ENCODE measurements around the gene SLC6A3. TPM values are rescaled to one million over a fixed set of nuclear protein-coding genes. Genes with fewer than 3 reads are reported as not detected.

The SLC6A3 gene
- total and polyA plus RNA-seq, 2 experiments from 2014 or later = not detected

- Histone ChIP-seq H4K20me1 (ENCODE audit: insufficient read depth) (no peaks in the 10 kb centered on the region), H3K27ac (no peak overlapping the region), H3K79me2 (ENCODE audit: insufficient read depth) (no peaks in the 10 kb centered on the region), H3K4me3 (no peak overlapping the region), H3K9me3 (ENCODE audit: low read depth) (no peaks in the 10 kb centered on the region), H2AFZ (no peak overlapping the region), H3K36me3 (ENCODE audit: low read depth) (no peaks in the 10 kb centered on the region), H3K4me2 (ENCODE audit: unreplicated experiment) (no peak overlapping the region), H3K4me1 (ENCODE audit: insufficient read depth) (no peaks in the 10 kb centered on the region), H3K27me3 (replicated peaks; ENCODE audit: insufficient read depth) (peaks cover 19% of the 10 kb centered on the region), H3K9ac (no peak overlapping the region), H3F3A (ENCODE audit: insufficient read depth) (no peaks in the 10 kb centered on the region), H3K9me2 (ENCODE audit: insufficient read depth) (no peaks in the 10 kb centered on the region)
- TF ChIP-seq EZH2 (IDR thresholded peaks at IDR 0.05; ENCODE audit: insufficient read depth, poor library complexity, severe bottlenecking) = no peak
- DNase-seq = no peak
- 55 to 73% methylated on average over 17 of the region's 17 CpGs for whole genome bisulfite sequencing, 2 experiments (ENCODE audit: low coverage in 1 of 2, low lambda C conversion rate in 2 of 2, missing lambda C conversion rate in 2 of 2)
- in situ Hi-C loops (cut with MboI) = no loop called here
Observed at GRCh38 chr5:1400211-1400855, 44.9 kb downstream of the SLC6A3 start.

GRCh38 chr5:1399737-1400136 is 45.5 kb downstream of the SLC6A3 start:
- Histone ChIP-seq H3K4me1 (ENCODE audit: insufficient read depth) (no peaks in the 10 kb centered on the region), H3K9ac (no peak overlapping the region), H2AFZ (no peak overlapping the region), H3K27me3 (replicated peaks; ENCODE audit: insufficient read depth) (peaks cover 23% of the 10 kb centered on the region), H3K9me2 (ENCODE audit: insufficient read depth) (no peaks in the 10 kb centered on the region), H3K27ac (no peak overlapping the region), H3K4me3 (no peak overlapping the region), H3F3A (ENCODE audit: insufficient read depth) (no peaks in the 10 kb centered on the region), H3K79me2 (ENCODE audit: insufficient read depth) (no peaks in the 10 kb centered on the region), H3K4me2 (ENCODE audit: unreplicated experiment) (no peak overlapping the region), H3K36me3 (ENCODE audit: low read depth) (no peaks in the 10 kb centered on the region), H4K20me1 (ENCODE audit: insufficient read depth) (no peaks in the 10 kb centered on the region), H3K9me3 (ENCODE audit: low read depth) (no peaks in the 10 kb centered on the region)
- no peak for DNase-seq
- TF ChIP-seq EZH2phosphoT487 (IDR thresholded peaks at IDR 0.05; ENCODE audit: insufficient read depth, low read depth) = no peak
- no peak for TF ChIP-seq EZH2 (IDR thresholded peaks at IDR 0.05; ENCODE audit: insufficient read depth, poor library complexity, severe bottlenecking)
- in situ Hi-C loops (cut with MboI) = no loop called here
- whole genome bisulfite sequencing, 2 experiments (ENCODE audit: low coverage in 1 of 2, low lambda C conversion rate in 2 of 2, missing lambda C conversion rate in 2 of 2) = 37 to 43% methylated on average over 11 of the region's 11 CpGs

GRCh38 chr5:1396293-1396816 is 48.9 kb downstream of the SLC6A3 start:
- Histone ChIP-seq H3K4me1 (ENCODE audit: insufficient read depth) (no peaks in the 10 kb centered on the region), H3K36me3 (ENCODE audit: low read depth) (no peaks in the 10 kb centered on the region), H3K27me3 (replicated peaks; ENCODE audit: insufficient read depth) (peaks cover 24% of the 10 kb centered on the region), H3K27ac (no peak overlapping the region), H3K9me2 (ENCODE audit: insufficient read depth) (no peaks in the 10 kb centered on the region), H3K4me3 (no peak overlapping the region), H3K79me2 (ENCODE audit: insufficient read depth) (no peaks in the 10 kb centered on the region), H4K20me1 (ENCODE audit: insufficient read depth) (no peaks in the 10 kb centered on the region), H3K9me3 (ENCODE audit: low read depth) (no peaks in the 10 kb centered on the region), H3K9ac (no peak overlapping the region), H3F3A (ENCODE audit: insufficient read depth) (no peaks in the 10 kb centered on the region), H3K4me2 (ENCODE audit: unreplicated experiment) (no peak overlapping the region), H2AFZ (no peak overlapping the region)
- TF ChIP-seq EZH2 (IDR thresholded peaks at IDR 0.05; ENCODE audit: insufficient read depth, poor library complexity, severe bottlenecking) (no peak), EZH2phosphoT487 (IDR thresholded peaks at IDR 0.05; ENCODE audit: insufficient read depth, low read depth) (no peak)
- no peak for DNase-seq
- WGBS, 2 experiments (ENCODE audit: low coverage in 1 of 2, low lambda C conversion rate in 2 of 2, missing lambda C conversion rate in 2 of 2) = 35 to 38% methylated on average over 16 to 18 of the region's 18 CpGs
- in situ Hi-C loops (cut with MboI) = no loop called here

GRCh38 chr5:1394881-1395860 is 50.1 kb downstream of the SLC6A3 start:
- TF ChIP-seq EZH2 (IDR thresholded peaks at IDR 0.05; ENCODE audit: insufficient read depth, poor library complexity, severe bottlenecking) = no peak
- no peak overlapping the region for H3K9ac ChIP-seq
- WGBS, 2 experiments (ENCODE audit: low coverage in 1 of 2, low lambda C conversion rate in 2 of 2, missing lambda C conversion rate in 2 of 2) = 59 to 60% methylated on average over 31 to 32 of the region's 32 CpGs
- H3K4me2 ChIP-seq (ENCODE audit: unreplicated experiment) = no peak overlapping the region
- peaks cover 24% of the 10 kb centered on the region for H3K27me3 ChIP-seq (replicated peaks; ENCODE audit: insufficient read depth)
- no peaks in the 10 kb centered on the region for H3K4me1 ChIP-seq (ENCODE audit: insufficient read depth)
- H3K27ac ChIP-seq = no peak overlapping the region
- H3K9me3 ChIP-seq (ENCODE audit: low read depth) = no peaks in the 10 kb centered on the region
- H3K4me3 ChIP-seq = no peak overlapping the region
- H3K79me2 ChIP-seq (ENCODE audit: insufficient read depth) = no peaks in the 10 kb centered on the region
- no peaks in the 10 kb centered on the region for H3K9me2 ChIP-seq (ENCODE audit: insufficient read depth)
- H4K20me1 ChIP-seq (ENCODE audit: insufficient read depth) = no peaks in the 10 kb centered on the region
- H2AFZ ChIP-seq = no peak overlapping the region
- H3K36me3 ChIP-seq (ENCODE audit: low read depth) = no peaks in the 10 kb centered on the region
- DNase-seq = no peak
- in situ Hi-C loops (cut with MboI) = no loop called here
- H3F3A ChIP-seq (ENCODE audit: insufficient read depth) = no peaks in the 10 kb centered on the region

Data from GM23248 (cell line).